HEK293T (cell line): Measurements from ENCODE around the gene TMEM117.

Source experiments
- ARNT ChIP-seq: fragments of 450-650 bp; IDR thresholded peaks from 2 replicates; pipeline ENCODE4 v1.6.1; 2017; ENCODE audit warnings: mild to moderate bottlenecking
- BHLHE40 ChIP-seq: fragments of 450-650 bp; IDR thresholded peaks from 2 replicates; pipeline ENCODE4 v1.6.1; 2016; ENCODE audit warnings: mild to moderate bottlenecking, moderate library complexity, borderline replicate concordance
- FOXA1 ChIP-seq: fragments of 450-650 bp; IDR thresholded peaks from 2 replicates; pipeline ENCODE4 v1.6.1; 2016; ENCODE audit warnings: mild to moderate bottlenecking
- FOXM1 ChIP-seq: fragments of 450-650 bp; IDR thresholded peaks from 2 replicates; pipeline ENCODE4 v1.6.1; 2017; ENCODE audit warnings: mild to moderate bottlenecking, borderline replicate concordance
- HDGF ChIP-seq: fragments of 450-650 bp; IDR thresholded peaks from 2 replicates; pipeline ENCODE4 v1.6.1; 2017; ENCODE audit warnings: antibody characterized with exemption, borderline replicate concordance
- SUZ12 ChIP-seq: fragments of 450-650 bp; IDR thresholded peaks from 2 replicates; pipeline ENCODE4 v1.6.1; 2016; ENCODE audit warnings: mild to moderate bottlenecking
- TARDBP ChIP-seq: fragments of 450-650 bp; IDR thresholded peaks from 2 replicates; pipeline ENCODE4 v1.6.1; 2016
- TF ChIP-seq, protein P1 (sequence below): fragments of 450-650 bp; IDR thresholded peaks from 2 replicates; pipeline ENCODE4 v1.6.1; 2016

GRCh38 chr12:44015333-44015941 lies 179.6 kb downstream of the TMEM117 start:
- TF ChIP-seq FOXM1: no peak
- TF ChIP-seq, protein P1, sequence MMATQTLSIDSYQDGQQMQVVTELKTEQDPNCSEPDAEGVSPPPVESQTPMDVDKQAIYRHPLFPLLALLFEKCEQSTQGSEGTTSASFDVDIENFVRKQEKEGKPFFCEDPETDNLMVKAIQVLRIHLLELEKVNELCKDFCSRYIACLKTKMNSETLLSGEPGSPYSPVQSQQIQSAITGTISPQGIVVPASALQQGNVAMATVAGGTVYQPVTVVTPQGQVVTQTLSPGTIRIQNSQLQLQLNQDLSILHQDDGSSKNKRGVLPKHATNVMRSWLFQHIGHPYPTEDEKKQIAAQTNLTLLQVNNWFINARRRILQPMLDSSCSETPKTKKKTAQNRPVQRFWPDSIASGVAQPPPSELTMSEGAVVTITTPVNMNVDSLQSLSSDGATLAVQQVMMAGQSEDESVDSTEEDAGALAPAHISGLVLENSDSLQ: no peak
- TF ChIP-seq HDGF: no peak
- TF ChIP-seq FOXA1: no peak
- no peak for TF ChIP-seq ARNT
- TF ChIP-seq BHLHE40: no peak
- TF ChIP-seq SUZ12: no peak
- TF ChIP-seq TARDBP: no peak
